ENCODE results near the gene LCN1.

DNA sequence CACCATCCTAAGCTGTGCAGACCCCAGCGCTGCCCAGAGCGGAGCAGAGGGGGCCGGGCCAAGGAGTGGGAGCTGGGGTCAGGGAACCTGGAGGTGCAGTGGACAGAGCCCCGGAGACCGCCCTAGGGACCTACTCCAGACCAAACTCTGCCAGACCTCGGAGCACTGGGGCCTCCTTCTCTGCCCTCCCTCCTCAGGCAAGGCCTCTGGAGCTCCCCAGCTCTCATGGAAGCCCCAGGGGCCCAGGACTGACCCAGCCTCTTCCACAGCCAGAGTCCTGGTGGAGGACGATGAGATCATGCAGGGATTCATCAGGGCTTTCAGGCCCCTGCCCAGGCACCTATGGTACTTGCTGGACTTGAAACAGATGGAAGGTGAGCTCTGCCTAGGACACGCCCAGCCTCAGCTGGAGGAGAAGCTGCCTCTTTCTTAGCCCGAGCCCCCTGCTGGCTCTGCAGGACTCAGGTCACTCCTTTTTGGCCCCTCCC, 43.9 kb downstream of the LCN1 start:
- TF ChIP-seq EP300 (IDR thresholded peaks at IDR 0.05) = no peak
- TF ChIP-seq, protein P1, sequence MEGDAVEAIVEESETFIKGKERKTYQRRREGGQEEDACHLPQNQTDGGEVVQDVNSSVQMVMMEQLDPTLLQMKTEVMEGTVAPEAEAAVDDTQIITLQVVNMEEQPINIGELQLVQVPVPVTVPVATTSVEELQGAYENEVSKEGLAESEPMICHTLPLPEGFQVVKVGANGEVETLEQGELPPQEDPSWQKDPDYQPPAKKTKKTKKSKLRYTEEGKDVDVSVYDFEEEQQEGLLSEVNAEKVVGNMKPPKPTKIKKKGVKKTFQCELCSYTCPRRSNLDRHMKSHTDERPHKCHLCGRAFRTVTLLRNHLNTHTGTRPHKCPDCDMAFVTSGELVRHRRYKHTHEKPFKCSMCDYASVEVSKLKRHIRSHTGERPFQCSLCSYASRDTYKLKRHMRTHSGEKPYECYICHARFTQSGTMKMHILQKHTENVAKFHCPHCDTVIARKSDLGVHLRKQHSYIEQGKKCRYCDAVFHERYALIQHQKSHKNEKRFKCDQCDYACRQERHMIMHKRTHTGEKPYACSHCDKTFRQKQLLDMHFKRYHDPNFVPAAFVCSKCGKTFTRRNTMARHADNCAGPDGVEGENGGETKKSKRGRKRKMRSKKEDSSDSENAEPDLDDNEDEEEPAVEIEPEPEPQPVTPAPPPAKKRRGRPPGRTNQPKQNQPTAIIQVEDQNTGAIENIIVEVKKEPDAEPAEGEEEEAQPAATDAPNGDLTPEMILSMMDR (IDR thresholded peaks at IDR 0.05) = no peak
- no peak for TF ChIP-seq POLR2A (IDR thresholded peaks at IDR 0.05)

All from upper lobe of left lung (tissue), 4 donors.